AG09319 (cell line): ENCODE data around the gene IFNA7.
"Not testable (repeated sequence)": the region's sequence is repeated elsewhere in the genome, so short reads cannot be mapped to it uniquely, and the experiment has no call there.

Experiments
- DNase-seq: peaks from one replicate; pipeline ENCODE4 v3.0.0-alpha.2; 2010; ENCODE audit warnings: low read depth; ENCODE audit errors: extremely low read depth
- TF ChIP-seq, protein P1 (sequence below): IDR thresholded peaks from 2 replicates; pipeline ENCODE4 v1.5.1; 2011; ENCODE audit warnings: low read depth, mild to moderate bottlenecking, inconsistent platforms, low read length, moderate library complexity

Gene IFNA7

DNA sequence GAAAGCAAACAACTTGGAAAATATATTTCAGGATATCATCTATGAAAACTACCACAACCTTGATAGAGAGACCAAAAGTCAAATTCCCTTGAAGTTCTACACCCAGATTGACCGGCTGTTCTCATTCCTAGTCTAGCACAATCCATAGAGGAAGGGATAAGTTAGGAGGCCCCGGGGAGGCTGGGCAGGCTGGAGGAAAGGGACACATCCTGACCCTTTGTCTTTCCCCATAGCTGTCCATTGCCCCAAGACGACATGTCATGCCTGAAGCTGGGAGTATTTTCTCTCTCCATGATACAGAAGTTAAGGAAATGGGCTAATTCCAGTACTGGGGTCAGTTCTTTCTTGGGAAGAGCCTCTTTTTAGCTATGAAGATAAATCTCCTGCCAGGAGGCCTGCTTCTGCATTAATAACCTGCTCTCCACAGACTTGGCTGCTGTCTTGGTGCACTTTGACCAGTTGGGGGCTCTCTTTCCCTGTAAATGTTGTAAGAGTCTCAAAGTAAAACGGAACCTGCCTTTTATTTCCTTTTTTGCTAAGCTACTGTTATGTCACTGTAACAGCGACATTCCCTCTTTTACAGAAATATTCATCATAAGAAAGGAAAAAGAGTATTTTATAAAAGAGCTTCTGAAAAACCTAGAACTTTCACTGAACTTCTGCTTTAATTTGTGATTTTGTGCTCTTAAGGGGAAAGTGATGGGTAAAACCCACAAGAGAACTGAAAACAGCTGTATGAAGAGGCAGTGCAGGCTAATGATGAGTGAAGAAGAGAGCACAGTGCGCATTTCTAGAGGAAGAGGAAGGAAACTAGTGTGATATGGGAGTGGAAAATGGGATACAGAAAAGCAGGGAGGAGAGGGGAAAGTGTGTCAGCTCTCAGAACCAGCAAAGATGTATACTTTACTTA, 6.9 kb downstream of the IFNA7 start:
- TF ChIP-seq, protein P1, sequence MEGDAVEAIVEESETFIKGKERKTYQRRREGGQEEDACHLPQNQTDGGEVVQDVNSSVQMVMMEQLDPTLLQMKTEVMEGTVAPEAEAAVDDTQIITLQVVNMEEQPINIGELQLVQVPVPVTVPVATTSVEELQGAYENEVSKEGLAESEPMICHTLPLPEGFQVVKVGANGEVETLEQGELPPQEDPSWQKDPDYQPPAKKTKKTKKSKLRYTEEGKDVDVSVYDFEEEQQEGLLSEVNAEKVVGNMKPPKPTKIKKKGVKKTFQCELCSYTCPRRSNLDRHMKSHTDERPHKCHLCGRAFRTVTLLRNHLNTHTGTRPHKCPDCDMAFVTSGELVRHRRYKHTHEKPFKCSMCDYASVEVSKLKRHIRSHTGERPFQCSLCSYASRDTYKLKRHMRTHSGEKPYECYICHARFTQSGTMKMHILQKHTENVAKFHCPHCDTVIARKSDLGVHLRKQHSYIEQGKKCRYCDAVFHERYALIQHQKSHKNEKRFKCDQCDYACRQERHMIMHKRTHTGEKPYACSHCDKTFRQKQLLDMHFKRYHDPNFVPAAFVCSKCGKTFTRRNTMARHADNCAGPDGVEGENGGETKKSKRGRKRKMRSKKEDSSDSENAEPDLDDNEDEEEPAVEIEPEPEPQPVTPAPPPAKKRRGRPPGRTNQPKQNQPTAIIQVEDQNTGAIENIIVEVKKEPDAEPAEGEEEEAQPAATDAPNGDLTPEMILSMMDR = peak; percentile 45
- not testable (repeated sequence) for DNase-seq

DNA sequence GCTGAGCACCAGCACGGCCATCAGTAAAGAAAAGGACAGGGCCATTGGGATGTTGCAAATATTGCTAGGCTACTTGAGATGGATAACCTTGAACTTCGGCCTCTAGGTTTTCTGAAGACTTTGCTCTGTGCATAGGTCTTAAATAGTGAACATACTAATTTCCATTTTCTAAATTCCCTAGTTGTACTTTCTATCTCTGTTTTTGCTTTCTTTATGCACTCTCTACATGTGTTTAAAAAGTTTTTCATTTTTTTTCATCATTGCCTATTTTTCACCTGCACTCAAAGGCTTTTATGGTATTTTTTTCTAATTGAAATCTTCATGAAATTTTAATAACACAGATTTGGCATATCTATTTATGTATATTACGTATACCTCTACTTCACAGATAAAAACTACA, 14.5 kb downstream of the IFNA7 start, which contains the start of gene IFNA4:
TSS of gene IFNA4 (minus strand) at position 101 of the 400 bp plus-strand sequence. CDS start at position 45, 56 bp downstream.
- DNase-seq = not testable (repeated sequence)

DNA sequence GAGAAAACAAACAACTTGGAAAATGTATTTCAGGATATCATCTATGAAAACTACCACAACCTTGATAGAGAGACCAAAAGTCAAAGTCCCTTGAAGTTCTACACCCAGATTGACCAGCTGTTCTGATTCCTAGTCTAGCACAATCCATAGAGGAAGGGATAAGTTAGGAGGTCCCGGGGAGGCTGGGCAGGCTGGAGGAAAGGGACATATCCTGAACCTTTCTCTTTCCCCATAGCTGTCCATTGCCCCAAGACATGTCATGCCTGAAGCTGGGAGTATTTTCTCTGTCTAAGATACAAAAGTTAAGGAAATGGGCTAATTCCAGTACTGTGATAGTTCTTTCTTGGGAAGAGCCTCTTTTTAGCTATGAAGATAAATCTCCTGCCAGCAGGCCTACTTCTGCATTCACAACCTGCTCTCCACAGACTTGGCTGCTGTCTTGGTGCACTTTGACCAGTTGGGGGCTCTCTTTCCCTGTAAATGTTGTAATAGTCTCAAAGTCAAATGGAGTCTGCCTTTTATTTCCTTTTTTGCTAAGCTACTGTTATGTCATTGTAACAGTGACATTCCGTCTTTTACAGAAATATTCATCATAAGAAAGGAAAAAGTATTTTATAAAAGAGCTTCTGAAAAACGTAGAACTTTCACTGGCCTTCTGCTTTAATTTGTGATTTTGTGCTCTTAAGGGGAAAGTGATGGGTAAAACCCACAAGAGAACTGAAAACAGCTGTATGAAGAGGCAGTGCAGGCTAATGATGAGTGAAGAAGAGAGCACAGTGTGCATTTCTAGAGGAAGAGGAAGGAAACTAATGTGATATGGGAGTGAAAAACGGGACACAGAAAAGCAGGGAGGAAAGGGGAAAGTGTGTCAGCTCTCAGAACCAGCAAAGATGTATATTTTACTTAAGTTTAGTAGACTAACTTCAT, 18.9 kb downstream of the IFNA7 start:
- not testable (repeated sequence) for DNase-seq
- TF ChIP-seq, protein P1 = peak; percentile 27

DNA sequence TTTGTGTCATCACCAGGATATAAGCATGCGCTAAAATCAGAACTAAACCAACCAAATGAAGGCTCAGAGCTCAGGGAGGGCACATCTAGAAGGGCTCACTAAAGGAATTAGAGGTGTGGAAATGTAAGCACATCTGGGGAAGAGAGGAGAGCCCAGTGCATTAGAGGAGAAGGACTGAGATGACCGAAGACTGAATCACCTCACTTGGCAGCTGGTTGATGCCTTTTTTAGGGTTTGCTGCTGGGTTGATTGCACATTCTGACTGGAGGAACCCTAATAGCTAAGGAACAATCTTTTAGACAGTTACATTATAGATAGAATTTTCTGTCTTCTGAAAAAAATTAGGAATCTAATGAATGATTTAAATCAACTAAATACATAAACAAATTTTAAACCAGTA, 27.3 kb downstream of the IFNA7 start:
- TF ChIP-seq, protein P1 = no peak

DNA sequence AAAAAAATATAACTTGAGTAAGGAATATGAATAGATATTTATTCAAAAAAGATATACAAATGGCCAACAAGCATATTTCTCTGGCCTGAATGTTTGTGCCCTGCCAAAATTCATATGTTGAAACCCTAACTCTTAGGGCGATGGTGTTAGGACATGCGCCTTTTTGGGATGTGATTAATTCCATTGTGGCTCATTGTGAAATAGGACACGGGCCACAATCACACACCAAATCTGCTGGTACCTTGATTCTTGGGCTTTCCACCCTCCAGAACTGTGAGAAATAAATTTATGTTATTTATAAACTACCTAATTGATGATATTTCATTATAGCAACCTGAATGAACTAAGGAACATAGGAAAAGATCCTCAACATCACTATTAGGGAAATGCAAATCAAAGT, 29.8 kb downstream of the IFNA7 start:
- DNase-seq = no peak
- TF ChIP-seq, protein P1 = no peak

More for the DNA sequence above, 27.3 kb downstream of the IFNA7 start:
- DNase-seq = no peak

DNA sequence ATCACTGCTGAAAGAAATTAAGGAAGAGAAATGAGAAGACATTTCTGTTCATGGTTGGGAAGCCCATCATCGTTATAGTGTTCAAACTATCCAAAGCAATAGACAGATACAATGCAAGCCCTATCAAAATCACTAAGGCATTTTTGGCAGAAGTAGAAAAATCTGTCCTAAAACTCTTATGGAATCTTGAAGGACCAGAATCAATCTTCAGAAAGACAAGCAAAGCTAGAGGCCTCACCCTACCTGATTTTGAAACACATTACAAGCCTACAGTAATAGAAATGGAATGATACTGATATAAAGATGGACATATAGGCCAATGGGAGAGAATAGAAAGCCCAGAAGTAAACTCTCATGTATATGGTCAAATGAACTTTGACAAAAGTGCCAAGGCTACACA, 30.7 kb downstream of the IFNA7 start:
- DNase-seq = no peak
- TF ChIP-seq, protein P1 = no peak

DNA sequence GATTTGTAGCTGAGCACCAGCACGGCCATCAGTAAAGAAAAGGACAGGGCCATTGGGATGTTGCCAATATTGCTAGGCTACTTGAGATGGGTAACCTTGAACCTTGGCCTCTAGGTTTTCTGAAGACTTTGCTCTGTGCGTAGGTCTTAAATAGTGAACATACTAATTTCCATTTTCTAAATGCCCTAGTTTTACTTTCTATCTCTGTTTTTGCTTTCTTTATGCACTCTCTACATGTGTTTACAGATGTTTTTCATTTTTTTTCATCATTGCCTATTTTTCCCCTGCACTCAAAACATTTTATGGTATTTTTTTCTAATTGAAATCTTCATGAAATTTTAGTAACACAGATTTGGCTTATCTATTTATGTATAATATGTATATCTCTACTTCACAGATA, 35.4 kb downstream of the IFNA7 start, which contains the start of gene IFNA21:
TSS of gene IFNA21 (minus strand) at position 101 of the 400 bp plus-strand sequence. CDS start at position 53, 48 bp downstream.
- DNase-seq = not testable (repeated sequence)

DNA sequence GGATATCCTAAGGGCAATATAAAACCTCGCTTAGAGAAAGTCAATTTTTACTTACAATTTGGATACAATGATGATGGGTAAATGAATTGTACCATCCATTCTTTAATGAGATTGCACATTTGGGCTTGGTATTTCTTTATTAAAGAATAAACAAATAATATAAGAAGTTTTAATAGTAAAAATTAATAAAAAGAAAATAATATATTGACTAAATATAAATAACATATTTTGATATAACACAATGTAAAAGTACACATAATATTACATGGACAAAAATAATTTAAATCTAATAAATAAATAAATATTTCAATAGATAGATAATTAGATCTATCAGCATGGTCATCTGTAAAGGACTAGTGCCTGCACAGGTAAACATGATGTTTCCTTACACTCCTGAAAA, 36.5 kb downstream of the IFNA7 start:
- DNase-seq = no peak
- TF ChIP-seq, protein P1 = no peak
